ENCODE data around the gene TPST1. TPM values are rescaled to one million over a fixed set of nuclear protein-coding genes. Genes with fewer than 3 reads are reported as not detected.

TPST1 gene
- total RNA-seq, 1 experiment from 2014 or later = 15.9 TPM

GRCh38 chr7:66336760-66337159 is 131.6 kb downstream of the TPST1 start:
- no peak overlapping the region for H2BK20ac ChIP-seq (ENCODE audit: low read depth, low read length, poor library complexity, severe bottlenecking)
- H3K9ac ChIP-seq (ENCODE audit: extremely low read depth, insufficient read length, low read length) = no peak overlapping the region
- H3K27ac Mint-ChIP-seq = no peak overlapping the region
- H3K18ac ChIP-seq (ENCODE audit: insufficient read length, low read depth, low read length) = no peak overlapping the region
- H3K79me2 ChIP-seq (ENCODE audit: insufficient read depth, low read length) = no peaks in the 10 kb centered on the region
- no peak overlapping the region for H3K23ac ChIP-seq (ENCODE audit: insufficient read length, low read depth, low read length)
- no peaks in the 10 kb centered on the region for H3K79me1 ChIP-seq (ENCODE audit: insufficient read depth, low read depth, low read length, poor library complexity, severe bottlenecking)
- H2AK5ac ChIP-seq (ENCODE audit: insufficient read length, low read length) = no peak overlapping the region
- peaks cover 9 to 22% (median 12%) of the 10 kb centered on the region in 3 experiments for H3K36me3 Mint-ChIP-seq (ENCODE audit: insufficient read depth in 1 of 3, low read depth in 3 of 3)
- no peaks in the 10 kb centered on the region for H3K27me3 ChIP-seq (ENCODE audit: insufficient read depth, low read length)
- no peak overlapping the region for H2AFZ ChIP-seq (ENCODE audit: low read length)
- no peak overlapping the region for H3K56ac ChIP-seq (ENCODE audit: insufficient read length, low read depth, low read length)
- H3K4me1 ChIP-seq (ENCODE audit: insufficient read depth, low read length) = no peaks in the 10 kb centered on the region
- H4K91ac ChIP-seq (ENCODE audit: insufficient read length, low read depth, low read length) = no peak overlapping the region
- H3K4me2 ChIP-seq (ENCODE audit: insufficient read depth, insufficient read length, low read length) = no peak overlapping the region
- no peaks in the 10 kb centered on the region for H4K20me1 ChIP-seq (ENCODE audit: control insufficient read depth, insufficient read depth, insufficient read length)
- no peaks in the 10 kb centered on the region for H3K23me2 ChIP-seq (ENCODE audit: insufficient read length, low read depth, low read length, poor library complexity, severe bottlenecking)
- H3K14ac ChIP-seq (ENCODE audit: insufficient read depth, low read length) = no peak overlapping the region
- H4K5ac ChIP-seq (ENCODE audit: insufficient read length, low read depth, low read length) = no peak overlapping the region
- no peak overlapping the region for H3K4ac ChIP-seq (ENCODE audit: low read depth, low read length)
- peaks cover 34 to 38% of the 10 kb centered on the region in 2 experiments for H3K9me3 Mint-ChIP-seq
- no peak overlapping the region for H2BK5ac ChIP-seq (ENCODE audit: insufficient read length, low read length)
- H3K27ac ChIP-seq (ENCODE audit: insufficient read length, low read depth, low read length) = no peak overlapping the region
- no peak overlapping the region for H2BK120ac ChIP-seq (ENCODE audit: low read depth, low read length, poor library complexity, severe bottlenecking)
- H3K27me3 Mint-ChIP-seq (ENCODE audit: low read depth) = no peaks in the 10 kb centered on the region
- TF ChIP-seq CTCF (conservative IDR thresholded peaks at IDR 0.05) = no peak
- no peak overlapping the region for H3T11ph ChIP-seq (ENCODE audit: low read length)
- H2BK12ac ChIP-seq (ENCODE audit: insufficient read length, low read depth, low read length) = no peak overlapping the region
- H3K4me3 Mint-ChIP-seq = no peak overlapping the region
- H3K9me3 ChIP-seq (ENCODE audit: control insufficient read depth, low read depth, low read length) = no peaks in the 10 kb centered on the region
- no peak for DNase-seq
- H2BK15ac ChIP-seq (ENCODE audit: low read depth, low read length) = no peak overlapping the region
- H4K8ac ChIP-seq (replicated peaks; ENCODE audit: insufficient read length, low read depth, low read length) = no peak overlapping the region
- H3K4me1 Mint-ChIP-seq = no peaks in the 10 kb centered on the region
